Kasumi-1 (cell line): ENCODE results near the gene PTPRK.

Experiments
- DNase-seq, 2 experiments: peaks; one replicate each; lab custom pipeline; 2025; lab: John Stamatoyannopoulos, UW

Gene PTPRK

DNA sequence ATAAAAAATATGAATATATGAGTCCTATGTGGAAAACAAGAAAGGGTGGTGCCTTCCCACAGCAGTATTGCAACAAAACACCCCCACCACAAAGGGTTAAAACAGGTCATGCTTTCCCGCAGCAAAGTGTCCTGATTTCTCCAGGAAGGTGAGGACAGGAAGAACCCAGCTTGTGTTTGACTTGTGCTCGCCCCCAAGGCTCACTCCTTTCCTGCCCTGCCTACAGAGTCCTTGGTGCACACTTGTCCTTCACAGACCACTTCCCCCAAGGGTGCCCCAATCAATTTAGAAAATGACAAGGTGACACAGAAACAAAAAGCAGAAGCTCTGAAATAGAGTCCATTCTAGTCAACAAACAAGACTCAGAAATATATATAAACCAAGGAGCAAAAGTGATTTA is 237.4 kb downstream of the PTPRK start:
- DNase-seq = peak in 1 of 2 experiments; percentile 7

DNA sequence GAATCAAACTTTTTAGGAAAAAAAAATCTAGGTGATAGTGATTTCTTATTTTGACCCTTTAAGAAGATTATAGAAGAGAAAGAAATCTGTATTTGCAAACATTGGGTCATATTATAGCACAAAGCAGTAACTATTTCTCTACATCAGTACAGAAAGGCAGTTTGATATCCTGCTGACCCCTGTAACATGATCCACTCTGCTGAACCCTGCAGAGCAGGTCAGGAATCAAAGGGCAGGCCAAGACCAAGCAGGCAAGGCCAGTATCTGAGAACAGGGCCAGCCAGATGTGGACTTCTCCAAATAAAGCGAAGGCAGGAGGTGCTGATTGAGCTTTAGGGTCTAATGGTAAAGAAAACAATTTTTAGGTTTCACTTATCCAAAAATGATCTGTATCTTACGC is 239.4 kb downstream of the PTPRK start:
- no peak for DNase-seq

DNA sequence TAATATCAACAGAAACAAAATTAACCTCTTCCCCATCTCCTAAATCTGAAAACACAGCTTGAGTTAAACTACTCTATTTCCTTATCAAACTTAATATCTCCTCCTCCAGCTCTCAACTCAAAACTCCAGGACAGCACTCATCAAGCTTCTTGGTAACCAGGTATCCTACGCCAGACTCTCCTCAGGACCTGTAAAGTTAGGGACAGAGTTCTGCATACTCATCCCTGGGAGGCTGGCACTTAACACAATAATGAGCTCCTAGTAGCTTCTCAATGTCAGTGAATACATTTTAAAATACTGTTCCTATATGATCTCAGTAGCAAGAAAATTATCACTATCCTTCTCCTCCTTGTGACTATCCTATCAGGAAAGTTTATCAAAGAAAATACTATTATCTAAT is 240.3 kb downstream of the PTPRK start:
- DNase-seq = no peak

DNA sequence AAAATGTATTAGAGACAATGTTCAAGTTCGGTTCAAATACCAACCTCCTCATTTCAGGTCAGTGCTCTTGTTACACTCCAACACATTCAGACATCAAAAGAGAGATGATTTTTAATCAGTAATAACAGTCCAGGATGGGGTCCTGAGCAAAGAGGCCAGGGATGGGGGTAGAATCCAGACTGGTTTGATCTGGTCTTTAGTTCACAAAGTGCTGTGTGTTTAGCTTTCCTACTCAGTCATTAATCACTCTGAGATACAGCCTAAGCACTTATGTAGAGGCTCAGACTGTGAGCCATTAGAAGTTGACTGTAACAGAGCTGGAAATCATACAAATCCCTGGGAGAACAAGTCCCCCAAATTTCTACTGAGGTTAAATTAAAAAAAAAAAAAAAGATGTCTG is 241.6 kb downstream of the PTPRK start:
- DNase-seq = no peak

DNA sequence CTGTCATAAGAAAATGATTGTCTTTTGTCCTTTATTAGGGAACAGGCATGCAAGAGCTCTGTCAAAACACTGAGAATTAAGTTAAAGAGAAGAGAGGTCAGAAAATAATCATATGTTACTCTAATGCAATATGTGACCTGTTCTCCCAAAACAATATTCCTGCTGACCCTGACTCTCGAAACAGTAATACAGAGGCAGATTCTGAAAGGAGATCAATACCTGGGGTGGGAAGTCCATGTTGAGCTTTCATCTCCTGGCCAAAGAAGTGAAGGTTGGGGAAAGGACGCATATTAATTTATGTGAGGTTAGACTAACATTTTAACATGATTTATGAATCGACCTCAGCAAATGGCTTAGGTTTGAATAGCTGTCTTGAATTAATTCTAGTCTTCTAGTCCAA is 243.0 kb downstream of the PTPRK start:
- DNase-seq = no peak

DNA sequence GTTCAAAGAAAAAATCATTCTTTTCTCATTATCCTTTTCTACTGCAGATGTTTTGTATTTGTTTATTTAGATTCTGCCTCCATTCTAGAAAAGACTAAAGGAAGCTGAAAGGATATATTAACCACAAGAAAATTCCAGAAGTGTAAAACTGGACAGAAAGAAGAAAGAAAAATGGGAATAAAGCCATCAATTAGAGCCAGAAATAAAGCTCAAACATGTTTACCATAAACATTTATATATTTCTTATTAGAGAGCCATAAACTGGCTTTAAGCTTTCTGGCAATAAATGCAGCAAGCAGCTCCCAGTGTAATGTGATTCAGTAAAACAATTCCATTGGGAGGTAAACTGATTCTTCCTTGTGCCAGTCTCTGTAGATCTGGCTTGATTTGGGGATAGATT is 244.1 kb downstream of the PTPRK start:
- no peak for DNase-seq

DNA sequence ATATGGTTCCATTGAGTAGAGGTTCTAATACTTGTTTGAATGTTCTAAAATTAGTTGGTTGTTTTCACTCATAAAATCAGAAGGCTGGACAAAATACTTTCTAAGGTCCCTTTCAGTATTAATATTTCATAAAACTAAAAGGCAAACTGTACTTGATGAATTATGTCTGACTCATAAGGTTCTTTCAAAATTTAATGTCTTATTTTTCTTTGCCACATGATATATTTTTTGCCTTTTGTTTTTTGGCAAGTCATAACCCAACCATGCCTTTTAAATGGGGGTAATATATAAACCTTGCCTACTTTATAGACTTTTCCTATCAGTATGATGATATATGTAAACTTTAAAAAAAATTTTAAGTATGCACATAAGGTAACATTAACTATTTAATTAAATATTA is 244.7 kb downstream of the PTPRK start:
- DNase-seq = no peak

DNA sequence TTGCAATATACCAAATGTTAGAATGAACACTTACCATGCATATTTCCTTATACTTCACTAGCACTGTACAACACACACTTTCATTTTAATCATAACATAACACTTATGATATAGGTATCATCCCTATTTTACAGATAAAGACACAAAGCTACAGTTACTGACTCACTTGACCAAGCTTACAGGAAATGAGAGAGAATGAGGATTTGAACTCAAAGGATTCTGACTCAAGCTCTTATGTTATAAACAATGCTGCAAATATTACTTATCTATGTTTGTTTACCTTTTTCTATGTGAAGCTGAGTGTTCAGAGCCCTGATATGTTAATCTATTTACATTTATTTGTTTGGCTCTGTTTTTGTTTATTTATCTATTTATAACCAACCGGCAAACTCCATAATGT is 245.4 kb downstream of the PTPRK start:
- no peak for DNase-seq

DNA sequence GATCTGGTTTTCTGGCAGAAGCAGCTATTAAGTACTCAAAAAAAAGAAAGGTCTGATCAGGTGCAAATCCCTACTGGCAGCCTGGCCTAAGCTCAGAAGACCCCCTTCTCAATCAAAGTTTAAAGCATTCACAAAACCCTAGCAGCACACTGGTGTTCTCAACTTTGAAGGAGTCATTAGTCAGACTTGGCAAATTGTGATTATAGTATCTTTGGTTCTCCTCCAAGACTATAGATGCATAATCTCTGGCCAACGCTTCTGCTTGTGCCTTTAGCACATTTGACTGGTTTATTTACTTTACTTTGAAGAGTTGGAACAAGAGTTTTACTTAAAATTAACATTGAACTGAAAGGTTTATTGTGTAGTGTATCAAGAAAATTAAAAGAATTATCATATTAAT is 248.9 kb downstream of the PTPRK start:
- no peak for DNase-seq

DNA sequence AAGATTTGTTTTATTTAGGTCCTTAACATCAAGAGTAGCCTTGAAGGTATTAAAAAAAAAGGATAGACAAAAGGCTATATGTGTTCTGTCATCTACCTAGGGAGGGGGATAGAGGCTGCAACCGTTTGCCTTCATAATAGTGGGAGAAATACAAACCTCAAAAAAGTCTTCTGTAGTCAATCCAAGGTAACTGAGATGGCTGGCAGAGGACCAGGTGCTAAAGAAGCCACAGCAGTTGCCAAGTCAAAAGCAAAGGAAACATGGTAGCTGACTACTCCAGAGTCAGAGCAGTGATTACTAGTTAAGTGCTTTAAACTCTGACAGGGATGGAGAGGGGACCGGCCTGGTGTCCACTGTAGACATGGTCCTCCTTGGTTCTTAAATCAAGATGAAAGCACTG is 249.4 kb downstream of the PTPRK start:
- DNase-seq = no peak

DNA sequence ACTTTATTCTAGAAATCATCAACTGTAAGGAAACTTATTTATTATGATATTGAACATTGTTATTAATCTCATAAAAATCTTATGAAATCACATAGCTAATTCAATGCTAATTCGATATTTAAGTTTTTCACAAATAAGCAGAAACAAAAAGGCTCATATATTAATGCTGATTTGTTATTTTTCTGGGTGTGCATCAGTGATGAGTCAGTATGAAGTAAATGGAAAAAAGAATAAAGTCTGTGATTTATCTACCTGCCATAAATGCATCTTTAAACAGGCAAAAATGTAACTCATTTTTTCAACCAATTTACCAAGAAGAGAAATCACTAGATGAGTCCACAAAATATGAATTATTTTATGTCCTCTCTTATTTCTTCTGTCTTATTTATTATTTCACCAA is 253.5 kb downstream of the PTPRK start:
- DNase-seq = no peak

DNA sequence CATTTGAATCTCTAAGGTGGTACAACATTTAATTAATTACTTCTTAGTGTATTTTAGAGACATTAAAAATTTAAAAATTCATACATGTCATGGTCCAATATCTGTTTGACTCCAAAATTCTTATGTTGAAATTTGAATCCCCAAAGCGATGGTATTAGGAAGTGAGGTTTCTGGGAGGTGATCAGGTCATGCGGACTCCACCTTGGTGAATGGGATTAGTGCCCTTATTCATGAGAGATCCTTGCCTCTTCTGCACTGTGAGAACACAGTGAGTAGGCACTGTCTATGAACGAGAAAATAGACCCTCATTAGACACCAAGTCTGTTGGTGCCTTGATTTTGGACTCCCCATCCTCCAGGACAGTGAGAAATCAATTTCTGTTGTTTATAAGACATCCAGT is 254.7 kb downstream of the PTPRK start:
- no peak for DNase-seq

DNA sequence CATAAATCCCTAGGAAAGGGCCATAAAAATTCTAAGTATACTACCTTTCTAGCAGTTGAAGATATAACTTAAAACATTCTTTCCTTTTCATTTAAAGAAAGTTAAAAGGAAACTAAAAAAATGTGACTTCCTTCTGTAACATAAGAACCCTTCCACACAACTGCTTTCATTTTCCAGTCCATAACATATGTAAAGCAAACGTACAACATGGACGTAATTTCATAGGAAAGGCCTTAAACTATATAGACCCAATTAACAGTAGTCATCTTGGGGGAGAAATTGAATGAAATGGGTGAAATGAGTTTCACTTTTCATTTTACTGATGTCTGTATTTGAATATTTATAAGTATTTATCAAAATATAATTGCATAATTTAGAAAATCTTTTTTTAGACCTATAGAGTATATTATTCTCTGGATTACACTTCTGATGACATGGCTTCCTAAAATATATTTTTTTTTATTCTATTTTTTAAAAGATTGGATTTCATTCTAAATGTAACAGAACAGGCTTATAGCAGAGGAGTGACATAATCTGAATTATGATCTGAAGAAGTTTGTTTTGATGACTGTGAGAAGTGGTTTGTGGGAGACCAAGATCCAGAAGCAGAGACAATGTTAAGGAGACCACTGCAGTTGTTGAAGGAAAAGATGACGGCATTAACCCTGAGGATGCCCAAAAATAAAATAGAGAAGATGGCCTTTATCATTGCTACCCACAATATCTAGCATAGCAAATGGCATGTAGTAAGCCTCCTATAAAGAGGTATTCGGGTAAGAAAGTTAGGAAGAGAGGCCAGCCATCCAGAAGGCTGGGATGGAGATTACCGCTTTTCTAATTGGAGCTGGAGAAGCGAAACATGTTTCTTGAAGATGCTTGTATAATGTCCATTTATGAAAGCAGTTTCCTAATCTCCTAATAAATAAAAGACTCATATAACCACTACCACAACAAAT is 260.4 kb downstream of the PTPRK start:
- no peak for DNase-seq

DNA sequence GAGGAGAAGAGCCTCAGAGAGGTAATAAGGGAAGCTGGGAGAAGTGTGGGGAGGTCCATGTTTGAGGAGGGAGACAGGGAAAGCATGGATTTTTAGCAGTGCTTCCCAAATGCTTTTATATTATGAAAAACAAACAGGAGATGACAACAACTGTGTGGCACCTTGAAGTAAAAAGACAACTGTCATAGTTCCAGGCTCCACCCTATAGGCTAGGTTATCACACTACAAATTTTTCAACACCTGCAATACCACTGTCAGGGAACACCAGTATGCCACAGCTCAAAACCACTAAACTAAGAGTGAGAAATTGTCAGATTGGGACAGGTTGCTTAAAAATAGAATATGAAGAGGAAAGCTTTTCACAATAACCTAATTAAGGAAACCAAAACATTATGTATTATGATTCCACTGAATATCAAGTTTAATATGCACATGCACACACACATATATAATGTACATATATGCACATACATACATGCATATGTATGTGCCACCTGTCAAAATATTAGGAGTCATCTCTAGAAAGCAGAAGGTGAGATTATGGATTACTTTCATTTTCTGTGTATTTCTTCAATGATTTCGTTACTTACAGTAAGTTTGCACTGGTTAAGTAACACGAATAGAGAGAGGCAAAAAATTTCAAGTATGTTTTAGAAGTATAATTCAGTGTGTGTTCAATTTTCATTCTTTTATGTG is 261.2 kb downstream of the PTPRK start:
- DNase-seq = no peak

DNA sequence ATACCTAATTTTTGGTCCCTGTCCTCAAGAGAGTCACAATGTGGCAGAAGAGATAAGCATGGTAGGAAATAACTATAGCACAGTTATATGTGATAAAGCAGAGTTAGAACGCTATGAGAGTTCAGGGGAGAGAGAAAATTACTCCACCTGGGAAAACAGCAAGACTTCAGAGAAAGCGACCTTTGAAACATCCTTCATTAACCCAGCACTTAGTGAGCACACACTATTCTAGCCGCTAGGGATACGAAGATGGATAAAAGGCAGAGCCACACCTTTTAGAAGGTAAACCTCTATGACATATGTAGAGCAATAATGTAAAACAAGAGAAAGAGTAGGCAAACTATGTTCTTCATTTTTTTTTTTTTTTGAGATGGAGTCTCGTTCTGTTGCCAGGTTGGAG is 264.3 kb downstream of the PTPRK start:
- no peak for DNase-seq

DNA sequence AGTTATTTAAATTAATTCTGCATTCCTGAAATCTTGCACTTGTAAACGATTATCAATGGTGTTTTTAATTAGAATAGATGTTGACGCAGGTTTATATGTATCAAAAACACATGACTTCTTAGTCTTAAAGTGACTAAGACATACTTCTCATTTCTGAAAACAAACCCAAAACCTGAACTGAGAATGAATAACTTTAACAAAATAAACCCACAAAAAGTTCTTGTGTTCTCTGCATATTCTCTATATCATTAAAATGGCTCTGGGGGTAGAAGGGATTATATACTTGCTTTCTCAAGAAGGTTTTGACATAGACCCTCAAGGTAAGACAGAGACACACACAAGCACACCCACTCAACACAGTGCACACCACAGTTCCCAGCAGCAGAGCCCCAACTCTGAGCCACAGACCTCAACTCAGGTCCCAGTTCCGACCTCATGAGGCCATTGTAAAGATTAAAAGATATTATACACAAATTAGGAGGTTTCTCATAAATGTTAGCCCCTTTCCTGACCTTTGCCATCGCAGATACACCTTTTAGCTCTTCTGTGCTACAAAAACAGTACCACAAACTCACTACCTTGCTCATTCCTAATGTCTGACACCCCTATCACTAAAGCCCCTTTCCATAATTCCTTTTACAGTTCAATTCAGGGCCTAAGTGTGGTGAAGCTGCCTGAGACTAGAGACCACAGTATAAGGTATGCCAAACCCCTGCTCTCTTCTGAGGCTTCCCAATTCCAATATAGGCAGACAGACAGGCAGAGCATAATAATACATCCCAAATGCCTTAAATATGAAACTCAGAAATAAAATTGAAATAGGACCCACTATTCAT is 267.8 kb downstream of the PTPRK start:
- no peak for DNase-seq

DNA sequence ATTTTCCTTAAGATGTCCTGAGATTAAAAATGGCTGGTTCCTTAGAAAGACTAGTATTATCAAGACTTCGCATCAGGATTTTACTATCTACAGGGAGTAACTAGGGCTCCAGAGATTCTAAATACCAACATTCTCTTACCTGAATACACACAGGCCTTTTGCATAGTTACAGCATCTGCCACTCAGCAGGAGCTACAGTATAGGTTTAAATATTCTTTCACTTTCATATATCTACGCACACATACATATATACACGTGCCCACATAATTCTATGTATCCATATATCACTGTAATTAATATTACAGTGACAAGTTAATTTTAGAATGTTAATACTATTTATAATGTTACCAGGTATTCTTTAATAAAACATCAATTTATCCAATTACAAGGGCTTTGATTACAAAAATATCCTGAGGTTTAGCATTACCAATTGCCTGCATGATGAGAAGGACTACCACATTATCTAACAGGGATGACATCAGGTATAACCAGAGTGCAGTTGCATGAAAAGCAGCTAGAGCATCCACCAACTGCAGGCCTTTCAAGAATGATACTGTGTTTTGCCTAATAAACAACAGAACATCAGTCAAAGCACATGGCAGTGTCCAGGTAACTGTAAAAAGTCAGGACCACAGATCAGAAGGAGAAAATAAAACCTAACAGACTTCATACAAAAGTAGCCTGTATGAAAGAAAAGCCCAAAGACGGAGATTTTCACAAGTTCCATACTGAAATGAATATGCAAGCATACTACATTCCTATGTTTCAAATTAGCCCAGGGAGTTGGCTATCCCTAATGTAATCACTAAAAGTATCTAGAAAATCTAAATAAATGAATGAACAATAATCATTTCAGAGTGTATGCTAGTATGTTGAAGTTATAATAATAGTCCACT is 268.7 kb downstream of the PTPRK start:
- DNase-seq = no peak

DNA sequence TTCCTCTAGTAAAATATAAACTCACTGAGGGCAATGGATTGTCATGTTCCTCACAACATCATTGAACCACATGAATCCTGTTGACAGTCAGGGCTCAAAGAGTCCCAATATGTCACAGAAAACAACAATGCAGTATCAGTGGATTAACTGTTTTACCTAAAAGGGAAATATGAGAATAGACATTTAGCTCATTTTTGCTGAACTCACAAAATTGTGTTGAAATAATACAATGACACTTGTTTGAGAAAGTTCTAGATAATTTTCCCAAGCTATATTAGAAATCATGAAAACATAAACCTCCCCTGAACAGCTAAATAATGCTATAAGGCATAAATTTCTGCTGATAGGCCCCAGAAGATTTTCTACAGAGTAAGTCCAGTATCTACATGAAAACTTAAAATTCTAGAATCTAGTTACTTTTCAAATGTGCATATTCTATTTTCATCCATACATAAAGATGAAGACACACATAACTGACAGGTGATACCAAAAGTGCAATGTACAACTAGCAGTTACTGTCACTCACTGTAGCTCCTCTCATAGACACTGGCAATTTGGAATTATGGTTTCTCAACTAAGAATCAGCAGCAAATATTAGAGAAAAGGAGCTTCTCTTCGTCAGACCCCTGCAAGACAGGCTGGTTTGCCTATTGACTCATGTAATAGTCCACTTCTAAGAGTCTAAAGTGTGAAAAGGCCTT is 269.9 kb downstream of the PTPRK start:
- DNase-seq = no peak

DNA sequence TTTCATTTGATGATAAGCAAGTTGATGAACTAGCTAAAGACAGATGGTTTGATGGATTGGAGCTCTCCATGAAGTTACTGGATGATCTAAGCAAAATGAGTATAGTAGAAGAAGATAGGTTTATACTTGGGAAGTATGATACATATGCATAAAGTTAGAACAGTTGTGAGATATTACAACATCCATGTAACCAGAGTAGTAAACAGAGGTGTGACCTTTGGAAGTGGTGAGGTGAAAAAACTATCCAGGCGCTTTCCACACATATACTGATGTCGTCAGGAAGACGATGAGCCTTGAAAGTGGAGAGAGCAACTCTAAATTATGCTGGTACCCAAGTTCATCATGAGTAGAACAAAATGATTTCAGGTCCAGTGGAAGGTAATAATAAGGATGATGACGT is 271.0 kb downstream of the PTPRK start:
- no peak for DNase-seq

DNA sequence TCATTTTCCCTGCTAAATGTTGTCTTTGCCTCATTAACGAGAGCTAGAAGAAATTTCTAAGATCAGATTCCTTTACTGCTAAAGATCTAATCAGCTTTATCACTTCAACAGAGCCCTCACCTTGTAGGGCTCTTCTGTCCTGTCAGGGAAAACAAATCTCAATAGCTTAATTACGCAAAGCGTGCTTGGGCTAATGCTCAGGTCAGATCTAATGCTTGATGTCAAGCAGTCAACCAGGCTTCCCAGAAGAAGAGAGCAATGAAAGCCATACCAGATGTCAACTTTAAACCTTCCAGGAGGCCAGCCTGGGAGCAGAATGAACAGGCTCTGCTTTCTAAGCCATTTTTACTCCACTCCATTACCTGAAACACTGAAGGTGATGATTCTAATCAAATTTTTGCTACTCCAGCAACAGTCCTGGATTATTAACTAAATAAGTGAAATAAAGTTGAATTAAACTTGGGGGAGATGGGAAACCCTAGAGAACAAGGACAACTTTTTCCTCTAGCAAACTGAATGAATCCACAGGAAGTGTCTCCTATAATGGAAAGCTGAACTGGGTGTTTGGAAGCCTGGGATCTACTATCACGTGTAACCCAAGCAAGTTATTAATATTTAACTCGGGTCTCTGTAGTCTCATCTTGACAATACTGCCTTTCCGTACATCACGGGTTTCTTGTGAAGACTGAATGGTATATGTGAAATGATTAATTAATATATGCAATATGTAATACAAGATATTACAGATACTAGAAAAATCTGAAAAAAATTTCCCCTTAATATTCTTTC is 273.7 kb downstream of the PTPRK start:
- no peak for DNase-seq
